ENCODE data around the gene TRIM73. TPM values are rescaled to one million over a fixed set of nuclear protein-coding genes. Genes with fewer than 3 reads are reported as not detected.

The TRIM73 gene
- 1.4 to 3.1 TPM (median 2.5 TPM) in 5 replicates for total RNA-seq (2022; extraction: Qiagen RNA extraction; ENCODE audit: low read depth)

GRCh38 chr7:75395329-75395728 is at the start of gene TRIM73:
Gene TRIM73, plus strand, starts transcription at chr7:75395629. Its CDS starts 3,305 bp downstream, at chr7:75398934.

Other genes starting within 250 kb of the TRIM73 start
- gene POM121C, start 90.7 kb downstream of the TRIM73 start, total RNA-seq (2022; extraction: Qiagen RNA extraction; ENCODE audit: low read depth): 25.1 to 44.2 TPM (median 39.0 TPM) in 5 replicates
- not detected in 5 replicates for gene SPDYE5, start 96.7 kb downstream of the TRIM73 start, total RNA-seq (2022; extraction: Qiagen RNA extraction; ENCODE audit: low read depth)

All from A549 treated with ZK216348 at 1 μM for 4 hours (cell line).